Left renal cortex interstitium (tissue), 4 donors: ENCODE measurements around the gene TPPP. TPM values are rescaled to one million over a fixed set of nuclear protein-coding genes. Genes with fewer than 3 reads are reported as not detected.
A peak's percentile ranks its signal among the peaks of the same experiment; 100 is the strongest.
"Not testable (repeated sequence)": the region's sequence is repeated elsewhere in the genome, so short reads cannot be mapped to it uniquely, and the experiment has no call there.

Experiments
- DNase-seq, 4 donors: peaks; one replicate each; pipeline ENCODE4 v3.0.0-alpha.2; 2013; ENCODE audit warnings: low read depth in 4 of 4, low spot score in 2 of 4, missing footprints in 1 of 4
- polyA plus RNA-seq, 4 donors: library from polyadenylated mRNA; unstranded; fragments of 120-200 nt; gene quantifications; one replicate each; pipeline ENCODE4 v1.2.1, GENCODE V29; 2013; ENCODE audit not compliant: insufficient read length in 4 of 4

The TPPP gene
- polyA plus RNA-seq, 4 donors, result 4.1 to 5.3 (median 4.7) TPM

DNA sequence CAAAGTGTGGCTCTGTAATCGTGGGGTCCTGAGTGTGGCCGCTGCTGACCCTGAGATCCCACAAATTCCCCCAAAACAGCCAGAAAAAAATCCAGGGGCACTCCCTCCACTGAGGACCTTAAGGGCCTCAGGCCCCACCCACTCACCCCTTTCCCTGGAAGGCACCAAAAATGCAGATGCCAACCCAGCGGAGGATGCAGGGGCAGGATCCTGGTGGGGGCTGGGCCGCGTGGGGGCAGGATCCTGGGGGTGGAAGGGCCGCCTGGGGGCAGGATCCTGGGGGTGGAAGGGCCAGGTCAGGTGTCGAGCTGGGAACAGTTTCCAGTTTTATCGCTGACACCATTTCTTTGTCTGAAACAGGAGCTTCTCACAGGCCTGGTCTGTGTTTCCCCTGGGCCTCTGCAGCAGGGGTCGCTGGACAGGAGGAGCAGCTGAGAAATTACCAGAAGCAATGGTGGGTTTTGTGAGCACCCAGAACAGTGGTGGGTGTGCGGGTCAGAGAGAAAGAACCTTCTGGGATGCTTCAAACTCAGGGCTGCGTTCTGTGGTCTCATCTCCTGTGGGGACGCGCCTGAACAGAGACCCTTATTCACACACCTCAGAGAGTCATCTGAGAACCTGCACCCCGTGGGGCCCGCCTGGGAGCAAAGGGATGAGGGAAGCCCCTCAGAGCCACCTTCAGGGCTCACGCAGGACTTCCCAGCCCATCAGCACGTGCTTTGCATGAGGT, 13.8 kb downstream of the TPPP start:
- DNase-seq, result not testable (repeated sequence)

- DNase-seq, result not testable (repeated sequence)
Observed at GRCh38 chr5:678521-678920, 14.6 kb downstream of the TPPP start.

DNA sequence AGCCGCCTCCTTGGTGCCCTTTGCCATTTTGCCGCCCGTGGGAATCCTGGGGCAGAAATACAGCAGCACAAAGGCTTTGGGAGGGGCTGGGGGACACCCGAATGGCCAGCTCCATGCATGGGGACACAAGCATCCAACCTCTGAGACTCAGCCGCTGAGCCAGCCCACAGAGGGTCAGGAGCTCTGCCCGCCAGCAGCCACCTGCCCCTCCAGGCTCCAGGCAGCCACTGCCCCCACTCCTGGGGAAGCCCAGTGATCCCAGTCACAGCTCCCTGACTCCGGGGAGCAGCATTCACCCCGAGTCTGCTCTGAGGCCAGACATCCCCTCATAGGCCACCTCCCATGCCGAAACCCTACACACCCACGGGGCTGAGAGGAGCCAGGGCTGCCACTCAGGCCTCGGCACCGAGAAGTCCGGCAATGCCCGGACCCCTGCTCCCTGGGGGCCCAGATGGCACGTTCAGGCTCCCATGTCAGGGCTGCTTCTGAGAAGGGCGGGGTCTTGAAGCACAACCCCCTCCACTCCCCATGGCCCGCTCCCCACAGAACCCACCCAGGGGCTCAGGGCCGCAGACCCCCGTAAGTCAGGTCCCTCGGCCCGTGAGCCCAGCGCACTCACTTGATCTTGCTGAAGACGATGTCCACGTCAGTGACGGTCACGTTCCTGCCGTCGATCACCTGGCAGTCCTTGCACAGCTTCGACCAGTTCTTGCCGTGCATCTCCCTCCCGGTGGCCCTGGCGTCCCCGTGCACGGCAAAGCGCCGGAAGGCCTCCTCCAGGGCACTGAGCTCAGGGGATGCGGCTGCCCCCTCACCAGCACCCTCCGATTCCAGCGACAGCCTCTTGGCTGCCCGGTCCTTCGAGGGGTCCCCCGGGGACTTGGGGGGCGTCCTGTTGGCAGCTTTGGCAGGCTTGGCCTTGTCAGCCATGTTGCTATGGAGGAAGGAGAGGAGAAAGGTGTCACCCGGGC, 15.7 kb downstream of the TPPP start:
- no peak for DNase-seq

DNA sequence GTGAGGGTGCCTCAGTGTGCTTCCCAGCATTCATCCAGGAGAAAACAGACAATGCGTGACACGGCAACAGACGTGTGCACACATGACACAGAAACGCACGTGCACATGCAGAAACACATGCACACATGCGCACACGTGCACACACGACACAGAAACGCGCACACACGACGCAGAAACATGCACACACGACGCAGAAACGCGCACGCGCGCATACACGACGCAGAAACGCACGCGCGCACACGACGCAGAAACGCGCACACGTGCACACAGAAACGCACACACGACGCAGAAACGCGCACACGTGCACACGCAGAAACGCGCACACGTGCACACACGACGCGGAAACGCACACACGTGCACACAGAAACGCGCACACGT, 16.5 kb downstream of the TPPP start:
- DNase-seq, result no peak

DNA sequence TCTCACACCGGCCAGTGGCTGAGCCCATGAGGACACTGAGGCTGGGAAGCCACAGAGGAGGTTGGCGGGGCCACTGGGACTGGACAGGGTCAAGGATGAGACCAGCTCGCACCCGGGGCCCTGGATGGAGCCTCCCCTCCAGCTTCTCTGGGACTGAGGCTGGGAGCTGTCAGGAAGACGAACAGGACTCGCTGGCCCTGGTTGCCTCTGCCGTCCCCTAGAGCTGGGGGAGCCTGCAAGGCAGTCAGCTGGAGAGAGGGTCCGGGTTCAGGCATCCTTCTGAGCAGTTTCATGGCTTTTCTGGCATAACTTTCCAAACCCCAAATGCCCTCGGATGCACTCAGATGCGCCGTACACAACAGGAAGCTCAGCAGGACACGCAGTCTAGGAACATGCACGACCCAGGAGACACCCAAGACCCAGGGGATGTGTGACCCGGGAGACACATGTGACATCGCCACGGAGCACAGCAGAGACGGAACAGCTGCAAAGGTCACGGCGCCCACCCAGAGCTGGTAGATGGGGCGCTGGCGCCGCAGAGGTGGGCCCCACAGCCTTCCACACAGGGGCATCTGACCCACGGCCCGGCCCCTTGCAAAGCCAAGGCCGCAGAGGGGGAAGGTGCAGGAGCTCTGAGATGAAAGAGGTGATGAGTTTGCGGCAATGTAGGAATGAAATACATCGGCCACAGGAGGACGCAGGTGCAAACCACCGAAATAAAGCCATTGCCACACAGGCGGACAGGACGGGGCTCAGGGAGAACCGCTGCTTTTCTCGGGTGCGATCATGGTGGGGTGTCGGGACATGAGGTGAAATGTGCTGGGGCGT, 17.1 kb downstream of the TPPP start:
- no peak for DNase-seq

DNA sequence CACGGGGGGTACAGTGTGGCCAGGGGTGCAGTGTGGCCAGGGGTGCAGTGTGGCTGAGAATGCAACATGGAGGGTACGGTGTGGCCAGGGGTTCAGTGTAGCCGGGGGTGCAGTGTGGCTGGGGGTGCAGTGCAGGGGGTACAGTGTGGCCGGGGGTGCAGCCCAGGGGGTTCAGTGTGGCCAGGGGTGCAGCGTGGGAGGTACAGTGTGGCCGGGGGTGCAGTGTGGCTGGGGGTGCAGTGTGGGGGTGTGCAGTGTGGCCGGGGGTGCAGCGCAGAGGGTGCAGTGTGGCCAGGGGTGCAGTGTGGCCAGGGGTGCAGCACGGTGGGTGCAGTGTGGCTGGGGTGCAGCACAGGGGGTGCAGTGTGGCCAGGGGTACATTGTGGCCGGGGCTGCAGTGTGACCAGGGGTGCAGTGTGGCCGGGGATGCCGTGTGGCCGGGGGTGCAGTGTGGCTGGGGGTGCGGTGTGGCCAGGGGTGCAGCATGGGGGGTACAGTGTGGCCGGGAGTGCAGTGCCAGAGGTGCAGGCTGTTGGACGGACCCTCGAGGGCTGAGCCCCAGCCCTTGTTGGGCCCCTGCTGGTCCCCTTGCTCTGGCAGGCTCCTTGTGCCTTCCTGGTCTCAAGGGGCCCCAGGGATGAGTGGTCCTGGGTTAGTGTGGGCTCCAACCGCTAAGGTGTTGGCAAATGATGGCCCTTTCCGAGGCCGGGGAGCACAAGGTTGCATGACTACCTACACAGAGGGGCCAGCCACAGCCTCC, 17.9 kb downstream of the TPPP start:
- no peak for DNase-seq

DNA sequence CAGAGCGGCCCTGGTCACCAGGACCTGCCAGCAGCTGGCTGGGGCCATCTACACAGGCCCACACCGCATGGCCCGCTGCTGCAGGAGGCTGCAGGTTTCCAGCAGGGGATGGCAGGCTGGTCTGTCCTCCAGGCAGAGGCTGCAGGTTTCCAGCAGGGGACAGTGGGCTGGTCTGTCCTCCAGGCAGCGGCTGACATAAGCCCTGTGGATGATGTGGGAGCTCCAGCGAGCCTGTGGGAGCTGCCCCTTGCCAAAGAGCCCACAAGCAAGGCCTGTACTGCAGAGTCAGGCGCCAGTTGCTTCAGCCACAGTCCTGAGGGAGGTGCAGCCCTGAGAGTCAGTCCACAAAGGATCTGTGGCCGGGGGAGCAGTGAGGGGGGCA, 18.5 kb downstream of the TPPP start:
- no peak for DNase-seq

GRCh38 chr5:673831-674629, 19.1 kb downstream of the TPPP start:
- DNase-seq, result no peak

GRCh38 chr5:673161-673830, 19.9 kb downstream of the TPPP start:
- DNase-seq, result no peak

DNA sequence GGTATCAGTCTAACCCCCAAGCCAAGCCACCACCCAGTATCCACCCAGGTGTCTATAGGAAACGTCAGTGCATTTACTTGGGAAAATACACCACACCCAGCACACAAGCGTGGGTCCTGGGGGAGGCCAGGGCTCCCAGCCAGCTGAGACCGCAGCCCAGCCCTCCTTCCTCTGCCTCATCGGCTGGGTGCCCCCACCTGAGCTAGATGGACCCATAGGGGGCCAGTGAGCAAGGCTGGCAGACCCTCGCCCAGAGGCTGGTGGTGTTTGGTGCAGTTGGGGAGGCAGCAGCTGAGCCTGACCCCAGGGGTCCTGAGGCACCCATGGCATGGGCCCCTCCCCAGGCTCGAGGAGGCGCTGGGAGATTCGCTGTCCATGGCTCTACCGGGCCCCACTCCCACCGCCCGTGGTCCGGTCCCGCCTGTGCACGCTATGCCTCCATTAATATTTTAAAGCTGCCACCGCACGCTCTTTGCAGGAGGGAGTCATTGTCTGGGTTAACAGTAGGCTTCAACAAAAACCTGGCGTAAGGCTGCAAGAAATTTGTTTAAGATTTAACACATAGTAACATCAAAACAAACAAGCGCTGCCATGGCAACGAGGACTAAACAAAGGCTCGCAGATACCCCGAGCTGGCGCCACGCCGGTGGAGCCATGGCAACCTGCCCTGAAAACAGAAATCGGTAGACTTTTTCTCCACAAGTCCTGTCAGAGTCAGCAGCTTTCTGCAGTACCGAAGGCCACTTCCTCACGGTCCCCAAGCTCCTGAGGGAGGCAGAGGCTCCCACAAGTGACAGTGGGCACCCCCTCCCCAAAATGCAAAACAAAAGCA, 20.6 kb downstream of the TPPP start:
- DNase-seq, result peak in 3 of 4 donors; percentile 69 to 86 (median 82)

- DNase-seq, result peak in 2 of 4 donors; percentile 41 to 49
Observed at GRCh38 chr5:671459-672328, 21.5 kb downstream of the TPPP start.

DNA sequence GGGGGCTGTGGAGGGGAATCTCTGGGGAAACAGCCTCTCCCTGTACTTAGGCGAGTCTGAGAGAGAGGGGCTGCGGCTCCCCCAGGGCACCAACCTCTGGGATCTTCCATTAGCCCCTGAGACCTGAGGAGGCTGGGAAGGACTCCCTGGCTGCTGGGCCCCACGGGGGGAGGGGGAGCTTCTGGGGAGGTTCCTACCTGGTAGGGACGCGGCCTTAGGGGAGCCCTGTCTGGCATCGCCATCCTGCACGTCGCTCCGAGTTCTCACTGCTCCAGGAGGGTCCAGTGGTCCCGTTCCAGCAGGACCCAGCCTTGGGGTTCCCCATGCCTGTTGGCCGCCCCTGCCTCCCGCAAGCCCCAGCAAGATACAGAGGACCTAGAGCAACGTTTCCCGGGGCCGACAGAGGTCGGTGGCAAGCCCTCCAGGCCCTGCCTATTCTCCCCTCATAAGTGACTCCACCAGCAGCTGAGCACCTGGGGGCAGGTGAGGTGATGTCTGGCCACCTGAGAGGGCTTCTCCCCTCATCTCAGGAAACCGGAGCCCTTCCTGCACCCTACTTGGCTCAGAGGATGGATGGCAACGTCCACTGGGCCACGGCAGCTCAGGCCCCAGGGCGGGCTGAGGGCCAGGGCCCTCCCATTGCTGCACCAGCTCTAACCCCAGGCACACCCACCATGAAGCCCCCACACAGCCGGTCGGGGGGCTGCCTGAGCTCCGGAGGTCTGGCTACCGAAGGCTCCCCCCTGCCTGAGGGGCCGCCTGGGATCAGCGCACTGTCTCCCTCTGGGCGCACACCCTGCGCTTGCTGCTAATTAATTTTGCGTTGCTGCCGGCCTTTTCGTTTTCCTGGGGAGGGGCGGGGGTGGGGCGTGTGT, 22.5 kb downstream of the TPPP start:
- DNase-seq, result no peak

- no peak for DNase-seq
Observed at GRCh38 chr5:669842-670395, 23.2 kb downstream of the TPPP start.

- no peak for DNase-seq
Observed at GRCh38 chr5:669111-669841, 23.9 kb downstream of the TPPP start.
